Uterus (tissue), 2 donors: ENCODE data around the gene ICAM5.

Experiments used
- CTCF ChIP-seq, 4 experiments: fragments of 200-600 bp in 2 of 4; fragments of 450-650 bp in 2 of 4; sonication (generic) in 2 of 4; IDR thresholded peaks; one replicate each; pipeline ENCODE4 v1.5.1; 2016 to 2019; ENCODE audit warnings: antibody characterized with exemption in 4 of 4, mild to moderate bottlenecking in 2 of 4, moderate library complexity in 1 of 4
- POLR2A ChIP-seq, 2 donors: fragments of 450-650 bp; IDR thresholded peaks; one replicate each; pipeline ENCODE4 v1.6.1; 2016; ENCODE audit warnings: antibody characterized with exemption in 2 of 2, mild to moderate bottlenecking in 1 of 2, moderate library complexity in 1 of 2

- TF ChIP-seq CTCF (IDR thresholded peaks at IDR 0.05): no peak
- TF ChIP-seq POLR2A (IDR thresholded peaks at IDR 0.05): no peak
Measured at GRCh38 chr19:10289167-10289835, 451 bp upstream of the ICAM5 start.
